HEK293T (cell line): ENCODE data around the gene SLC35G2.

Source experiments
- CTCF ChIA-PET: fragments of 350-600 bp; formaldehyde crosslinking; extraction: SDS; loops from one replicate; lab custom pipeline; 2021; ENCODE audit warnings: antibody characterized with exemption, inconsistent platforms; lab: Yijun Ruan, JAX
- POLR2A ChIA-PET: fragments of 350-600 bp; formaldehyde crosslinking; extraction: SDS; loops from one replicate; lab custom pipeline; 2020; ENCODE audit warnings: antibody characterized with exemption, inconsistent platforms; lab: Yijun Ruan, JAX
- DNase-seq: peaks from one replicate; pipeline ENCODE4 v3.0.0; 2012; ENCODE audit warnings: mixed read lengths; ENCODE audit errors: extremely low spot score
- ARNT ChIP-seq: fragments of 450-650 bp; IDR thresholded peaks from 2 replicates; pipeline ENCODE4 v1.6.1; 2017; ENCODE audit warnings: mild to moderate bottlenecking
- BHLHE40 ChIP-seq: fragments of 450-650 bp; IDR thresholded peaks from 2 replicates; pipeline ENCODE4 v1.6.1; 2016; ENCODE audit warnings: mild to moderate bottlenecking, moderate library complexity, borderline replicate concordance
- CTBP1 ChIP-seq: fragments of 450-650 bp; IDR thresholded peaks from 2 replicates; pipeline ENCODE4 v1.6.1; 2016; ENCODE audit warnings: borderline replicate concordance
- ELF4 ChIP-seq: fragments of 450-650 bp; IDR thresholded peaks from 2 replicates; pipeline ENCODE4 v1.6.1; 2017; ENCODE audit warnings: antibody characterized with exemption
- FOXA1 ChIP-seq: fragments of 450-650 bp; IDR thresholded peaks from 2 replicates; pipeline ENCODE4 v1.6.1; 2016; ENCODE audit warnings: mild to moderate bottlenecking
- FOXK2 ChIP-seq: fragments of 450-650 bp; IDR thresholded peaks from 2 replicates; pipeline ENCODE4 v1.6.1; 2016; ENCODE audit warnings: mild to moderate bottlenecking
- FOXM1 ChIP-seq: fragments of 450-650 bp; IDR thresholded peaks from 2 replicates; pipeline ENCODE4 v1.6.1; 2017; ENCODE audit warnings: mild to moderate bottlenecking, borderline replicate concordance
- HDGF ChIP-seq: fragments of 450-650 bp; IDR thresholded peaks from 2 replicates; pipeline ENCODE4 v1.6.1; 2017; ENCODE audit warnings: antibody characterized with exemption, borderline replicate concordance
- L3MBTL2 ChIP-seq: fragments of 450-650 bp; conservative IDR thresholded peaks from 2 replicates; pipeline ENCODE4 v1.6.1; 2016; ENCODE audit warnings: mild to moderate bottlenecking
- LEF1 ChIP-seq: fragments of 450-650 bp; IDR thresholded peaks from 2 replicates; pipeline ENCODE4 v1.6.1; 2017; ENCODE audit warnings: mild to moderate bottlenecking, borderline replicate concordance
- NFRKB ChIP-seq: fragments of 450-650 bp; IDR thresholded peaks from 2 replicates; pipeline ENCODE4 v1.6.1; 2016; ENCODE audit warnings: mild to moderate bottlenecking, moderate library complexity
- SP1 ChIP-seq: fragments of 450-650 bp; IDR thresholded peaks from 2 replicates; pipeline ENCODE4 v1.6.1; 2017
- SUZ12 ChIP-seq: fragments of 450-650 bp; IDR thresholded peaks from 2 replicates; pipeline ENCODE4 v1.6.1; 2016; ENCODE audit warnings: mild to moderate bottlenecking
- TARDBP ChIP-seq: fragments of 450-650 bp; IDR thresholded peaks from 2 replicates; pipeline ENCODE4 v1.6.1; 2016
- ZNF384 ChIP-seq: fragments of 450-650 bp; IDR thresholded peaks from 2 replicates; pipeline ENCODE4 v1.6.1; 2016
- TF ChIP-seq, protein P1 (sequence below): fragments of 450-650 bp; IDR thresholded peaks from 2 replicates; pipeline ENCODE4 v1.6.1; 2016

The SLC35G2 gene

DNA sequence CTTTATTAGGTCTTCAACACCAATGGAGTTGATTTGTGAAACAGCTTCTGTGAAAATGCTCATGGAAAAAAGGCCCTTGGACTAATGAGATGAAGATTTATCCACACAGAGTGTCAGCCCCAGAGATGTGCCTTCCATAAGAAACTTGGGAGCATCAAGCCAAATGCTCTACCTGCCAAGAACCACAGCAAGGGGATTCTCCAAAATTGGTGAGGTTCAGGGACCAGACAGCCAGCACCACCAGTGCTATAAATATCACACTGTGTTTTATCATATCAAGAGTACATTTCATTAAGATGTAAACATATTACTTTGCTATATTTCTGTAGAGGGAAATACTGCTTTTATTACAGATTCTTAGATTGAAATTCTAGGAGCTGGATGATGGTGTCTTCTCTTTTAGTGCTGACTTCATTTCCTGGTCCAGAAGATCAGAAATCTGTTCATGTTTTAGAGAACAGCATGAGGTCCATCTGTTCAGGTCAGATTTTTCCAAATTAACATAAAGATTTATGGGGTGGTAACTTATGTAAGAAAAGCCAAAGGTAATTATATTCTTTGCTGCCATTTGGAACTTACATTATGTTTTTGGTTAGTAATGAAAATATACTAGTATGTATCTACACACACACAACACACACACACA is 17.7 kb downstream of the SLC35G2 start:
- CTCF ChIA-PET, result interaction anchor here (1.4 kb wide), 1 partner anchor 84 kb away, joined by 4 read pairs; the partner anchor contains the start of gene STAG1
- DNase-seq, result no peak
- POLR2A ChIA-PET, result interaction anchor here (1.4 kb wide), 1 partner anchor 84 kb away, joined by 5 read pairs; the partner anchor contains the start of gene STAG1
- TF ChIP-seq NFRKB (no peak), ELF4 (no peak), ZNF384 (no peak), ARNT (no peak), LEF1 (no peak), SP1 (no peak), TARDBP (no peak), FOXM1 (no peak), HDGF (no peak), FOXA1 (no peak), SUZ12 (no peak), L3MBTL2 (no peak), BHLHE40 (no peak)
- TF ChIP-seq, protein P1, sequence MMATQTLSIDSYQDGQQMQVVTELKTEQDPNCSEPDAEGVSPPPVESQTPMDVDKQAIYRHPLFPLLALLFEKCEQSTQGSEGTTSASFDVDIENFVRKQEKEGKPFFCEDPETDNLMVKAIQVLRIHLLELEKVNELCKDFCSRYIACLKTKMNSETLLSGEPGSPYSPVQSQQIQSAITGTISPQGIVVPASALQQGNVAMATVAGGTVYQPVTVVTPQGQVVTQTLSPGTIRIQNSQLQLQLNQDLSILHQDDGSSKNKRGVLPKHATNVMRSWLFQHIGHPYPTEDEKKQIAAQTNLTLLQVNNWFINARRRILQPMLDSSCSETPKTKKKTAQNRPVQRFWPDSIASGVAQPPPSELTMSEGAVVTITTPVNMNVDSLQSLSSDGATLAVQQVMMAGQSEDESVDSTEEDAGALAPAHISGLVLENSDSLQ, result no peak

DNA sequence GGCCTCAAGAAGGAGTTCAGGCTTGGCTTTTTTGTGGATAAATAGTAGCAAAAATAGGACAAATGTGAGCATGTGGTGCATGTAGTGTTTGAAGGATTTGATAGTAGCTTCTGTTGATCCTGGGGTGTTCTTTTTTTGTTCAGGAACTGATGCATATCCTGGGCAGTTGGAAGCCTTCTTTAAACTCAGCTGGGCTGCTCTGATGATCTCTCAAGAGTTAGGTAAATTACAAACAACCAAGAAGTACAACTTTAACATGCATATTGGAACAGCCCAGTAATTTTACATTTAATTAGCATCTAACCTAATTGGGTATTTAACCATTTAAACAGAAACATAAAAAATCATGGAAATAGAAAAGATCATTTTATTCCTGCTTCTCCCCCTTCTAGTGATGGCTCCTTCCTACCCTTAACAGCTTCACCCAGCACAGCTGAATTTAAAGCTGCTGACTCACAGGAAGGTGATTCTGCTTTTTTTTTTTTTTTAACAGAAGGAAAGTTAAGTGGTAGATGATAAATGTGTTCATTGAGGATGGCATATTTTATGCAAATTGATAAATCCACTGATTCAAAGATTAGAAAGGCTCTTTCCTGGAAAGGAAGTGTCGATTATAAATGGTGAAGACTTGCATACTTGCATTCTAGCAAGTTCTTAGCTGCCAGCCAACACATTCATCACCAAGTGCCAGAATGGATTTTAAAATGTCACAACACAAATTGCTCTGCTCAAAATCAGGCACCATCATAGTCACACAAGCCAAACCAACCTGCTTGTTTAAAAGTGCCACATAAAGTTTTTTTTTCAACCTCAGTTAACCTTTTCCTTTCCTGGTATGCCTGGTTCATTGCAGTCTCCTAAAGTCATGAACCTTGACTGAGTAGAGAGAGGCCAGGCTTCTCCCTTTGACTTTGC is 20.0 kb downstream of the SLC35G2 start:
- DNase-seq, result no peak
- POLR2A ChIA-PET, result interaction anchor here (1.2 to 1.3 kb wide), 4 partner anchors 19 to 112 kb away, joined by 3 read pairs; partner anchors contain the start of gene NCK1
- TF ChIP-seq ARNT (no peak), FOXA1 (no peak), BHLHE40 (no peak), L3MBTL2 (no peak), FOXK2 (no peak), TARDBP (no peak), SP1 (no peak), HDGF (no peak), LEF1 (no peak), ZNF384 (no peak), FOXM1 (no peak), CTBP1 (no peak), SUZ12 (no peak), ELF4 (no peak)
- TF ChIP-seq, protein P1, result no peak
- CTCF ChIA-PET, result no interaction called here

DNA sequence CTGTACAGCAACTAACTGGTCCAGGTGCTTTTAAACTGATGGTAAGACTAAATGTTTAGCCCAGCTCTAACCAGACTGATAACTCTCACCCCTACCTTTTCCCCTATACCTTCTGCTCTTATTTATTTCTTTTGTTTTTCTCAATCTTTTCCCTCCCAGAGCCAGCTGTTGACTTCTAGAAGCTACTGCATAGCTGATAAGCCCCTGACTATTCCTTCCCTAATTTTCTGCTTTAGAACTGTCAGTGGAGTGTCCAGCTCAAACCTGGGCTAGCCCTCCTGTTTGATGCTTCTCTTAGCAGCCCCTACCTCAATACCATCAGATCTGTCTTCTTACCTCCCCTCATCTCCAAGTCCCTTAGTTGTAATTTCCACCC is 20.6 kb downstream of the SLC35G2 start:
- ChIA-PET POLR2A (interaction anchor here (1.2 to 1.3 kb wide), 5 partner anchors 18 to 111 kb away, joined by 3 to 4 read pairs (median 3); partner anchors contain the start of genes NCK1 and STAG1), CTCF (no interaction called here)
- DNase-seq, result no peak
- TF ChIP-seq FOXA1, result no peak
- TF ChIP-seq CTBP1, result no peak
- no peak for TF ChIP-seq L3MBTL2
- no peak for TF ChIP-seq TARDBP

DNA sequence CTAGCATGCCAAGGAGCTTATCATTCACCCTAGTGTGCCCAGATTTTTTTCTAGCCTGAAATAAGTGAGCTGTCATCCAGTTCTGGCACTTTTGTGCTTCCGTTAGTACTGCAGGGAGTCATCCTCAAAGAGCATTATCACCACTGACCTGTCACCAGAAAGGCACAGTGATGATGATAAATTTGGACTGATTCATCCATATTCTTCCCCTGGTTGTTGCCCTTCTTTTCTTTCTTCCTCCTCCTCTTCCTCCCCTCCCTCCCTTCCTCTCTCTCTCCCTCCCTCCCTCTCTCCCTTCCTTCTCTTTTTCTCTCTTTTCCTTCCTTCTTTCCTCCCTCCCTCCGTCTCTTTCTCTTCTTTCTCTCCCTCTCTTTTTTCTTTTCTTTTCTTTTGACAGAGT is 21.3 kb downstream of the SLC35G2 start:
- CTCF ChIA-PET, result interaction anchor here (0.7 kb wide), 2 partner anchors 88 to 161 kb away, joined by 3 to 5 read pairs; no protein-coding TSS in a partner anchor
- POLR2A ChIA-PET, result interaction anchor here (1.2 to 1.3 kb wide), 3 partner anchors 18 to 111 kb away, joined by 3 to 4 read pairs (median 3); partner anchors contain the start of gene STAG1
- TF ChIP-seq SP1 (no peak), TARDBP (no peak), BHLHE40 (no peak), FOXA1 (no peak), NFRKB (no peak), ARNT (no peak), CTBP1 (no peak), ZNF384 (no peak)
- DNase-seq, result no peak

DNA sequence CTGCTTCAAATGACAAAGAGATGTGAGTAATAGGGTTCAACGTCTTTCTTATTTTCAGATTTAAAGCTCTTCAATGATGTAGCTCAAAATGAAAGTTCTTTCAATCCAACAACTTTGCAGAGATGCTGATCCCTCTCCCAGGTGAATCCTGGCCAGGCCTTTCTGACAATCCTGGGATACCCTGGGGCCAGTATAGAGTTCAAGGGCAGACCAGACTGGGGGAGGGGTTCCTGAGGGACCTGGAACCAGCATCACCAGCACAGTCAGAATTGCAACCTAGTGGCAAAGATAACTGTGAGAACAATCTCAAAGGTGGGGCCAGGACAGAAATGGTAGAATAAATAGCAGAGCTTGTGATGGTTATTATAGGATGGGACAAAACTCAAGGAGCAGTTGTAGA is 23.4 kb downstream of the SLC35G2 start:
- ChIA-PET POLR2A (interaction anchor here (1.0 kb wide), 1 partner anchor 19 kb away, joined by 4 read pairs; the partner anchor contains the start of gene NCK1), CTCF (interaction anchor here (0.5 to 0.6 kb wide), 3 partner anchors 9 to 205 kb away, joined by 3 to 5 read pairs (median 5); no protein-coding TSS in a partner anchor)
- no peak for TF ChIP-seq TARDBP
- TF ChIP-seq CTBP1, result no peak
- TF ChIP-seq FOXA1, result no peak
- TF ChIP-seq, protein P1, result no peak
- no peak for DNase-seq

DNA sequence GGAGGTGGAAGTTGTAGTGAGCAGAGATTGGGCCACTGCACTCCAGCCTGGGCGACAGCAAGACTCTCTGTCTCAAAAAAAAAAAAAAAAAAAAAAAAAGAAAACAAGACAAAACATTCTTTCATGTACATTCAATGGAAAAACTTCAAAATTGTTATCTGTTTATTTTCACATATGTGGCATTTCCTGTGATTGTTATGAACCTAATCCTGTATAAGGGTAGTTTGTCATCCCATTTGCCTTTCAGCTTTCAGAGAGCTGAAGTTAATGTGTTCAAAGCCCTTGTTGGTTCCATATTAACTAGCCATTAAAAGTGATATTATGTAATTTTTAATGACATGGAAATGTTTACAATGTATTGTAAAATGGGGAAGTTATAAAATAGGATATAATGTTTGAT is 25.8 kb downstream of the SLC35G2 start:
- ChIA-PET POLR2A (no interaction called here), CTCF (no interaction called here)
- no peak for DNase-seq
- no peak for TF ChIP-seq FOXM1
- TF ChIP-seq, protein P1, result no peak
- no peak for TF ChIP-seq ZNF384
- no peak for TF ChIP-seq SP1
- TF ChIP-seq FOXA1, result no peak
- no peak for TF ChIP-seq BHLHE40
- TF ChIP-seq SUZ12, result no peak
- TF ChIP-seq NFRKB, result no peak
- no peak for TF ChIP-seq L3MBTL2
- TF ChIP-seq TARDBP, result no peak
- no peak for TF ChIP-seq CTBP1
- no peak for TF ChIP-seq ELF4
- no peak for TF ChIP-seq HDGF
- TF ChIP-seq FOXK2, result no peak
- TF ChIP-seq LEF1, result no peak
- no peak for TF ChIP-seq ARNT
